Measurements from ENCODE around the gene DNAAF3. TPM values are rescaled to one million over a fixed set of nuclear protein-coding genes. Genes with fewer than 3 reads are reported as not detected.
A peak's percentile ranks its signal among the peaks of the same experiment; 100 is the strongest.

DNAAF3 gene
- total RNA-seq (10 to 100 TPM in 1 of 7 donors, 1 to 10 TPM in 3, under 1 TPM in 1, not detected in 2; 0.48 to 34.8 (median 2.7) TPM), polyA plus RNA-seq (under 1 TPM; 0.16 to 0.72 TPM)
- long read RNA-seq, donor 1, partial matches to known transcripts, result 0 of 1 reads
- long read RNA-seq, donor 1, other reads (novel, unspliced or antisense), result 1 of 1 reads
- long read RNA-seq, donor 2, partial matches to known transcripts, result 0 of 1 reads
- long read RNA-seq, donor 2, other reads (novel, unspliced or antisense), result 0 of 1 reads
- long read RNA-seq, donor 3, partial matches to known transcripts, result 1 of 3 reads
- long read RNA-seq, donor 3, other reads (novel, unspliced or antisense), result 0 of 3 reads

GRCh38 chr19:55166530-55167268 is at the start of gene DNAAF3:
Gene DNAAF3 (minus strand): TSS chr19:55166613. CDS start chr19:55166413, 200 bp downstream.
- DNase-seq, result peak; percentile 50 to 85 (median 78)
- H3K4me3 ChIP-seq, result peak within 1 kb of the TSS; percentile 29
- H3K27ac ChIP-seq, result no peak within 1 kb of the TSS
- no peaks in the 10 kb centered on the region for H3K9me3 ChIP-seq
- intact Hi-C loops (cut with DNase I), result no loop called here
- no peaks in the 10 kb centered on the region for H3K36me3 ChIP-seq
- 1 to 2% (median 1%) methylated on average over 33 of the region's 33 CpGs for WGBS, 3 donors
- H3K4me1 ChIP-seq (ENCODE audit: insufficient read depth), result no peaks in the 10 kb centered on the region
- H3K27me3 ChIP-seq, result no peaks in the 10 kb centered on the region
- TF ChIP-seq EP300 (IDR thresholded peaks at IDR 0.05), result no peak
- no peak for TF ChIP-seq POLR2A (IDR thresholded peaks at IDR 0.05)
- no peak for TF ChIP-seq CTCF (IDR thresholded peaks at IDR 0.05)

- peaks cover 6% of the 10 kb centered on the region for H3K4me1 ChIP-seq (ENCODE audit: insufficient read depth)
- no peak for TF ChIP-seq CTCF (IDR thresholded peaks at IDR 0.05)
- TF ChIP-seq POLR2A (IDR thresholded peaks at IDR 0.05), result no peak
- no peak for TF ChIP-seq EP300 (IDR thresholded peaks at IDR 0.05)
- intact Hi-C loops (cut with DNase I), result no loop called here
- H3K36me3 ChIP-seq, result no peaks in the 10 kb centered on the region
- no peak for DNase-seq
- H3K9me3 ChIP-seq, result peaks cover 0 to 4% of the 10 kb centered on the region in 2 donors
- no peak overlapping the region for H3K4me3 ChIP-seq
- no peaks in the 10 kb centered on the region for H3K27me3 ChIP-seq
- WGBS, 3 donors, result 75 to 83% (median 78%) methylated on average over 7 of the region's 7 CpGs
- H3K27ac ChIP-seq, result no peak overlapping the region
Measured at GRCh38 chr19:55213547-55213946, 47.1 kb upstream of the DNAAF3 start.

- Histone ChIP-seq H3K9me3 (peaks cover 0 to 4% of the 10 kb centered on the region in 2 donors), H3K27ac (no peak overlapping the region), H3K36me3 (no peaks in the 10 kb centered on the region), H3K4me1 (ENCODE audit: insufficient read depth) (peaks cover 6% of the 10 kb centered on the region), H3K4me3 (no peak overlapping the region), H3K27me3 (no peaks in the 10 kb centered on the region)
- no peak for TF ChIP-seq EP300 (IDR thresholded peaks at IDR 0.05)
- TF ChIP-seq POLR2A (IDR thresholded peaks at IDR 0.05), result no peak
- no peak for TF ChIP-seq CTCF (IDR thresholded peaks at IDR 0.05)
- intact Hi-C loops (cut with DNase I), result no loop called here
- 84 to 90% (median 88%) methylated on average over 3 of the region's 3 CpGs for WGBS, 3 donors
- no peak for DNase-seq
Measured at GRCh38 chr19:55212447-55212846, 46.0 kb upstream of the DNAAF3 start.

- no peak overlapping the region for H3K4me3 ChIP-seq
Measured at GRCh38 chr19:55209693-55210472, 43.5 kb upstream of the DNAAF3 start.

More at GRCh38 chr19:55209693-55210472, 43.5 kb upstream of the DNAAF3 start:
- WGBS, 3 donors, result 54 to 66% (median 58%) methylated on average over 17 of the region's 17 CpGs
- Histone ChIP-seq H3K9me3 (peaks cover 0 to 4% of the 10 kb centered on the region in 2 donors), H3K27ac (no peak overlapping the region), H3K27me3 (no peaks in the 10 kb centered on the region), H3K4me1 (ENCODE audit: insufficient read depth) (peaks cover 4% of the 10 kb centered on the region), H3K36me3 (no peaks in the 10 kb centered on the region)
- DNase-seq, result no peak
- TF ChIP-seq CTCF (IDR thresholded peaks at IDR 0.05) (no peak), EP300 (IDR thresholded peaks at IDR 0.05) (no peak), POLR2A (IDR thresholded peaks at IDR 0.05) (no peak)
- intact Hi-C loops (cut with DNase I), result no loop called here
